GM11168 (cell line): ENCODE data around the gene MTM1.

Source experiments
- in situ Hi-C: fragments of 300-500 bp; cut with MboI; formaldehyde crosslinking; loops from one replicate; pipeline ENCODE4 v1.12.0; 2022; ENCODE audit warnings: low sequenced_read_pairs; ENCODE audit not compliant: unreplicated experiment

Gene MTM1

GRCh38 chrX:150700107-150700506 lies 131.7 kb downstream of the MTM1 start:
- in situ Hi-C loops: no loop called here

- in situ Hi-C loops: no loop called here
Measured at GRCh38 chrX:150701377-150701776, 133.0 kb downstream of the MTM1 start.

- in situ Hi-C loops: no loop called here
Measured at GRCh38 chrX:150702966-150703694, 134.7 kb downstream of the MTM1 start.

- in situ Hi-C loops: no loop called here
Measured at GRCh38 chrX:150703695-150703974, 135.2 kb downstream of the MTM1 start.

GRCh38 chrX:150704030-150704613 lies 135.7 kb downstream of the MTM1 start:
- in situ Hi-C loops: no loop called here

GRCh38 chrX:150712619-150713018 lies 144.2 kb downstream of the MTM1 start:
- in situ Hi-C loops: no loop called here

- in situ Hi-C loops: no loop called here
Measured at GRCh38 chrX:150715184-150715583, 146.8 kb downstream of the MTM1 start.

GRCh38 chrX:150719621-150720020 lies 151.2 kb downstream of the MTM1 start:
- in situ Hi-C loops: no loop called here
